ENCODE data around the gene GGN.
A peak's percentile ranks its signal among the peaks of the same experiment; 100 is the strongest.
"Not testable (repeated sequence)": the region's sequence is repeated elsewhere in the genome, so short reads cannot be mapped to it uniquely, and the experiment has no call there.

The GGN gene

GRCh38 chr19:38351865-38352395 is 35.9 kb downstream of the GGN start:
- no peak for TF ChIP-seq CTCF (IDR thresholded peaks at IDR 0.05; ENCODE audit: borderline replicate concordance, control extremely low read depth, extremely low read depth, insufficient read depth, missing control alignments)
- in situ Hi-C loops (cut with MboI; ENCODE audit: low sequenced_read_pairs, unreplicated experiment) = no loop called here
- DNase-seq (ENCODE audit: low spot score) = no peak

GRCh38 chr19:38350883-38351282 is 37.0 kb downstream of the GGN start:
- DNase-seq (ENCODE audit: low spot score) = no peak
- TF ChIP-seq CTCF (IDR thresholded peaks at IDR 0.05; ENCODE audit: borderline replicate concordance, control extremely low read depth, extremely low read depth, insufficient read depth, missing control alignments) = no peak
- in situ Hi-C loops (cut with MboI; ENCODE audit: low sequenced_read_pairs, unreplicated experiment) = no loop called here

- no peak for DNase-seq (ENCODE audit: low spot score)
- TF ChIP-seq CTCF (IDR thresholded peaks at IDR 0.05; ENCODE audit: borderline replicate concordance, control extremely low read depth, extremely low read depth, insufficient read depth, missing control alignments) = no peak
Observed at GRCh38 chr19:38346837-38347236, 41.0 kb downstream of the GGN start.

GRCh38 chr19:38340927-38341326 is 46.9 kb downstream of the GGN start:
- no peak for TF ChIP-seq CTCF (IDR thresholded peaks at IDR 0.05; ENCODE audit: borderline replicate concordance, control extremely low read depth, extremely low read depth, insufficient read depth, missing control alignments)
- DNase-seq (ENCODE audit: low spot score) = no peak
- in situ Hi-C loops (cut with MboI; ENCODE audit: low sequenced_read_pairs, unreplicated experiment) = no loop called here

More at GRCh38 chr19:38346837-38347236, 41.0 kb downstream of the GGN start:
- in situ Hi-C loops (cut with MboI; ENCODE audit: low sequenced_read_pairs, unreplicated experiment) = no loop called here

GRCh38 chr19:38339011-38339410 is 48.8 kb downstream of the GGN start:
- DNase-seq (ENCODE audit: low spot score) = not testable (repeated sequence)
- in situ Hi-C loops (cut with MboI; ENCODE audit: low sequenced_read_pairs, unreplicated experiment) = loop anchor here (10.0 kb wide), 1 partner anchor 444 kb away; no protein-coding TSS in a partner anchor

- TF ChIP-seq CTCF (IDR thresholded peaks at IDR 0.05; ENCODE audit: borderline replicate concordance, control extremely low read depth, extremely low read depth, insufficient read depth, missing control alignments) = no peak
- in situ Hi-C loops (cut with MboI; ENCODE audit: low sequenced_read_pairs, unreplicated experiment) = loop anchor here (10.0 kb wide), 1 partner anchor 443 kb away; no protein-coding TSS in a partner anchor
- no peak for DNase-seq (ENCODE audit: low spot score)
Observed at GRCh38 chr19:38337360-38337653, 50.5 kb downstream of the GGN start.

- peak; percentile 97 for DNase-seq (ENCODE audit: low spot score)
- in situ Hi-C loops (cut with MboI; ENCODE audit: low sequenced_read_pairs, unreplicated experiment) = loop anchor here (10.0 kb wide), 1 partner anchor 442 kb away; no protein-coding TSS in a partner anchor
- no peak for TF ChIP-seq CTCF (IDR thresholded peaks at IDR 0.05; ENCODE audit: borderline replicate concordance, control extremely low read depth, extremely low read depth, insufficient read depth, missing control alignments)
Observed at GRCh38 chr19:38336638-38337359, 51.0 kb downstream of the GGN start.
